Posterior vena cava (tissue), 2 donors: Measurements from ENCODE around the gene KLHL29. TPM values are rescaled to one million over a fixed set of nuclear protein-coding genes. Genes with fewer than 3 reads are reported as not detected.

ENCODE experiments used
- DNase-seq: peaks from one replicate; pipeline ENCODE4 v3.0.0-alpha.2; 2020; ENCODE audit warnings: low spot score
- intact Hi-C, 2 donors: fragments of 100-400 bp; cut with DNase I; formaldehyde crosslinking; loops; one replicate each; pipeline versions ENCODE4 v1.14.1 to v1.14.2; 2022 to 2023
- total RNA-seq, 2 donors: library from RNA; stranded (reverse); fragmentation: NEBNext Ultra II Directional; extraction: Animal tissue kit (Norgen Biotek cat#: 25700); gene quantifications; one replicate each; pipeline ENCODE4 v1.2.1, GENCODE V29; 2021
- donor health status: DM: yes; HTN: yes; CAD: no.
- donor health status: DM: yes; HTN: yes; CAD: no.

KLHL29 gene
- total RNA-seq, 2 donors from 2014 or later: 9.9 to 10.6 TPM

DNA sequence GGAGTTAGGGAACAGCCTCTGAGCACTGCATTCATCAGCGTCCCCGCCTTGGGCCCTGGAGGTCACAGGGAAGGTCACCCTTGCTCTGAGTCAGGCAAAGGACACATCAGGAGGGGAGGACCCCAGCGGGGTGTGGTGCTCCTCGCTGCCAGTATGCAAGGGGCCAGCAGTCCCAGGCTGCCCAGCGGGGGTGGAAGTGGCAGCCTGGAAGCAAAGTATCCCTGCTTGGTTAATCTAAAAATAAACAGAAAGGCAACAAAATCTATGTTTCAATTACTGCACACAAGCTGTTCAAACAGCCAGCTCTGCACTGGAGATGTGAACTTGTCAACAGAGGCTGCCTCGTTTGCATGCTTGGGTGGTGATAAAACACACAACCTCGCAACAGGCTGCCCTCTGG lies 164.1 kb downstream of the KLHL29 start:
- peak; percentile 59 for DNase-seq
- intact Hi-C loops: no loop called here

GRCh38 chr2:23549821-23550530 lies 165.0 kb downstream of the KLHL29 start:
- intact Hi-C loops: no loop called here
- peak; percentile 66 for DNase-seq

DNA sequence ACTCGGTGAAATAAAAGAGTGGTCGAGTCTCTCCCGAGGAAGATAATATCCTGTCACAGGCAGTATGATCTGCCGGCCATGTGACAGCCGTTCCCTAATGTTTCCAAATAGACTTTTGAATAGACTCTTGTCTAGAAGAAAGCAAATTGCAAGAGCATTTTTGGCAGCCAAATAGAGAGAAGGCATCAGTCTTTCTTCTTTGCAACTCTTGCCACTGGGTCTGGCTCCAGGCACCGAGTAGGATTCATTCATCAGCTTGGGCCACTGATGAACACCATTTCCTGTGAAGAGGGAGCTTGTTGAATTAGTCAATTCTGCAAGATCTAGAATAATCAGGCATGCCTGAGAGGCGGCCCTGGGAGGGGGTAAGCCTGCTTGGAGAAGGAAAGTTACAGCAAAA lies 165.6 kb downstream of the KLHL29 start:
- intact Hi-C loops: no loop called here
- DNase-seq: peak; percentile 55

DNA sequence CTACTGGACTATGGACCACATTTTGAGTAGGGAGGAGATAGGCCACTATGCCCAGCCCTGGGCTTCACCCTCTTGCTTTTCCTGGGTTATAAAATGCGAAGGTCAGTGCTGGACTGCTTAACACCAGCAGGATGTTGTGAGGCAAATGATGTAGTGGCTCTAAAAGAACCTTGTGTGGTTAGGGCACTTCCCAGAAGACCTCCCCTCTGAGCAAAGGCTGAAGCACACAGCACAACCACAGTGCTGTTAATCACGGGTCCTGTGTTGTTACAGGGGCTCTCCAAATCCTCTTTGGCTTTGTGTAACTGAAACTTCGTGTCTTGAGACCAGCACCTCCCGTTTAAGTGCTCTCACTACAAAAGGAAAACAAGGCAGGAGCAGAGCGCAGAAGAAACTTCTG lies 166.9 kb downstream of the KLHL29 start:
- intact Hi-C loops: no loop called here

DNA sequence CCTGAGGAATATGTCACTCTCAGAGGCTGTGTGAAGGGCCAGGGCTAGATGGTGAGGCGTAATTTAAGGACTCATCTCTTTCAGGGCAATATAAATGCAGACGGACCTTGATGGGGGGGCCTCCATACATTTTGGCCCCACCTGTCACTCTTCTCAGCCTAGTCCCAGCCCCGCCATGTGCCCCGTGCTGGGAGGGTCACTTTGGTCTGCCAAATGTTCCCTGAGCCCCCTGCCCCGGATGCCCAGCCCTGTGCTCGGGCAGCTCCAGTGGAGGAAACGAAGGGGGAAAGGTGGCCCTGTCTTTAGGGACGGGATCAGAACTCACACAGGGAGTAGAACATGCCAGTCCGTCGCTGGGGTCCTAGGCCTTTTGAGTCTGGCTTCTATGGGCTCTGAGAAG lies 168.6 kb downstream of the KLHL29 start:
- peak; percentile 68 for DNase-seq

More for the DNA sequence above, 166.9 kb downstream of the KLHL29 start:
- no peak for DNase-seq

GRCh38 chr2:23554054-23554697 lies 169.2 kb downstream of the KLHL29 start:
- DNase-seq: peak; percentile 89
- intact Hi-C loops: no loop called here

More for the DNA sequence above, 168.6 kb downstream of the KLHL29 start:
- intact Hi-C loops: no loop called here

GRCh38 chr2:23555944-23556343 lies 171.0 kb downstream of the KLHL29 start:
- no peak for DNase-seq
- intact Hi-C loops: no loop called here

DNA sequence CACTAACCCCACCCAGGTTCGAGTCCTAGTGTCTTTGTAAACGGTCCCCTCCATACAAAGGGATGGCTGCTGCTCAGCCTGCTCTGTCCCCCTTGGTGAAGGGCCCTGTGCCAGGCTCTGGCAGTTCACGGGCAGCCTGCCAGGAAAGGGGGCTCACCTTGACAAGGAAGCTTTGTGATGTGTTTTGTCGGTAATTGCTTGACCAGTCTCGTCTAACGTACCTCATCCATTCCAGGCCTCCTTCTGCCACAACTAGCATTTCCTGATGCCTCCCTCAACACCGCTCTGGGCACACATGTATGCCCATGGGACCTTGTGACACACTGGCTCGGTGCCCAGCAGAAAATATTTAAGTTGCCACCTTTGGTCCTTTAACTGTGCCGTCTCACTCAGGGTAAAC lies 171.9 kb downstream of the KLHL29 start:
- intact Hi-C loops: no loop called here
- peak; percentile 51 for DNase-seq

- DNase-seq: no peak
- intact Hi-C loops: no loop called here
These were observed 172.5 kb downstream of the KLHL29 start for GRCh38 chr2:23557455-23557854.

- DNase-seq: peak; percentile 72
- intact Hi-C loops: loop anchor here in 1 of 2 donors (5.0 kb wide), 1 partner anchor 38 kb away; no protein-coding TSS in a partner anchor
These were observed 174.7 kb downstream of the KLHL29 start for GRCh38 chr2:23559561-23560239.

DNA sequence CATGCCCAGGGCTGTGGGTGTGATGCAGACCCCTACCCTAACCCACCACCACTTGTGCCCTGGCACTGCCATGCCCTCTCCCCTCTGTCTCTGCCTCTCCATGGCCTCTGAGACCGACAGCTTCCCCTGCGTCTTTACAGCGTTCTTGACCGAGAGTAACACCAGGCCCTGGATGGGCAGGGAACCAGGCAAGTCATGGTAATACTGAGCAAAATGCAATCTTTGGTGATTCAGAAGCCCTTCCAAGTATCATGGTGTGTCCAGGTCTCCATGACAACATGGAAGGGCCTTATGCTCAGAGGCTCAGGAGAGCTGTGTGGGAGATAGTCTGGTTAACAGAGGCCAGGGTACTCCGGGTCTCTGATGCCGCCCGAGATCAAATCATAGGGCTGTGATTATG lies 176.1 kb downstream of the KLHL29 start:
- intact Hi-C loops: loop anchor here in 1 of 2 donors (5.0 kb wide), 1 partner anchor 36 kb away; no protein-coding TSS in a partner anchor
- peak; percentile 89 for DNase-seq

- intact Hi-C loops: loop anchor here in 1 of 2 donors (5.0 kb wide), 1 partner anchor 36 kb away; no protein-coding TSS in a partner anchor
- DNase-seq: peak; percentile 57
These were observed 176.6 kb downstream of the KLHL29 start for GRCh38 chr2:23561544-23561943.

DNA sequence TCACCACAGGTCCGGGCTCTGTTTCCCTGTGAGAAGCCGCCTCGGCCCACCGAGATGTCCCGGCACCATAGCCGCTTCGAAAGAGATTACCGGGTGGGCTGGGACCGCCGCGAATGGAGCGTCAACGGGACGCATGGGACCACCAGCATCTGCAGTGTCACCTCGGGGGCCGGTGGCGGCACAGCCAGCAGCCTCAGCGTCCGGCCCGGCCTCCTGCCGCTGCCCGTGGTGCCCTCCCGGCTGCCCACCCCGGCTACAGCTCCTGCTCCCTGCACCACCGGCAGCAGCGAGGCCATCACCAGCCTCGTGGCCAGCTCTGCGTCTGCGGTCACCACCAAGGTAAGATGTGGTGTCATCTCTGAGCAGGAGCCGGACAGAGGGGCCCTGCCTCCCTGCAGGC lies 177.2 kb downstream of the KLHL29 start:
- intact Hi-C loops: loop anchor here in 1 of 2 donors (5.0 kb wide), 1 partner anchor 35 kb away; no protein-coding TSS in a partner anchor
- DNase-seq: peak; percentile 54

GRCh38 chr2:23563151-23563550 lies 178.2 kb downstream of the KLHL29 start:
- intact Hi-C loops: loop anchor here in 1 of 2 donors (5.0 kb wide), 1 partner anchor 34 kb away; no protein-coding TSS in a partner anchor
- no peak for DNase-seq

GRCh38 chr2:23563673-23564614 lies 179.0 kb downstream of the KLHL29 start:
- intact Hi-C loops: loop anchor here in 1 of 2 donors (5.0 kb wide), 1 partner anchor 33 kb away; no protein-coding TSS in a partner anchor
- peak; percentile 86 for DNase-seq

DNA sequence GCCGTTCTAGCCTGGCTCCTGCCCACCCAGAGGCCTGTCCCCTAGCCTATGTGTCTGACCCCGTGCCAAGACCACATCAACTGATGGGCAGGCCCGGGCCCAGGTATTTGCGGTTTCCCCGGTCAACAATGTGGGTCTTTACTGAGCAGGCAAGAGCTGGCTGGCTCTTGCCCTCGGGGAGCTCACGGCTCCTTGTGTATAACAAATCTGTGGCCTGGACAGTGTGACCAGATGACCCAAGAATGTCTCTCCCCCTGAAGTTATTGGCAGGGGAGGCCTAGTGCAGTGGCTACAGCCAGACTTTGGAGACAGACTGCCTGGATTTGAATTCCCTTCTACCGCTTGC lies 179.6 kb downstream of the KLHL29 start:
- DNase-seq: no peak
- intact Hi-C loops: loop anchor here in 1 of 2 donors (5.0 kb wide), 1 partner anchor 33 kb away; no protein-coding TSS in a partner anchor

DNA sequence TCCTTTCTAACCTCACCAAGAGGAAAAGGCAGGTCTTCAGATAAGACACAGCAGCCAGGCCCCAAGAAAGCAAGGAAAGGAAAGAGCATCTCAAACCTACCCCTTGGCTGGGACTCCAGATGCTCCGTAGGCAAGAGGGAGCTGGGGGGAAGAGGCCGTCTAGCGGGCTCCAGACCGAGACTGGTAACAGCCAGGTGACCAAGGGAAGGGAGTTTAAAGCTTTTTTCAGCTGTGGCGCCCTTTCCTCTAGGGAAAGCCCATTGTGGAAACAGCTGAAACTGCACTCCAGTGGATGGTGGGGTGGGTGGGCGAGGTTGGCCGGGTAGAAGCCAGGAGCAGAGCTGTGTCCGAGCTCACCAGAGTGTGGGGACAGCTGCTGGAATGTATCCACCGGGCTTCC lies 180.4 kb downstream of the KLHL29 start:
- DNase-seq: no peak
- intact Hi-C loops: no loop called here

GRCh38 chr2:23565814-23566213 lies 180.8 kb downstream of the KLHL29 start:
- intact Hi-C loops: no loop called here
- DNase-seq: no peak
